ENCODE data around the gene SLC26A1.

SLC26A1 gene

DNA sequence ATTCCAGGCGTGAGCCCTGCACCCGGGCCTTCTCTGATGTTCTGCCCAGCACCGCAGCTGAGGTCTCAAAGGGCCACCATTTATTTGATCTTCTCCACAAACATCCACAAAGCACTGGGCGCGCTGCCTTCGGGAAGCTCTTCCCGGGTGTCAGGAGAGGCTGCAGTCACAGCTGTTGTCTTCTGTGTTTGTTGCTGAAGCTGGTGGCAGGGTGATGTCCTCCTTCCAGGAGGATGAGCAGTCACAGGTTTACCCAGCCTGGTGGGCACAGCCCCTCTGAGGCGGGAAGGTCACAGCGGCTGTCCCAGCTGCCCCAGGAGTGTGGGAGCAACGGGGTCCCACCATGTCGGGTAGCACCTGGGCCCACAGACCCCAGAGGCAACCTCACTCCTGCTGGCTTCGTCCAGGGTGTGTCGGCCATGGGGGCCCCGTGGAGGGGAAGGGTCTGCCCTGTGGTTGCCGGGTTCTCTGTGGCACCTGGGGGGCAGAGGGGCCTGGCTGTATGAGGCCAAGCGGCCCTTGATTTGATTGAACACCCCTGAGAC lies 45.8 kb upstream of the SLC26A1 start:
- DNase-seq, result no peak
- Histone ChIP-seq H3F3A (ENCODE audit: insufficient read depth, low read length) (no peaks in the 10 kb centered on the region), H3K4me1 (ENCODE audit: low read length) (no peaks in the 10 kb centered on the region), H3K9me2 (replicated peaks; ENCODE audit: insufficient read depth, low read length) (no peaks in the 10 kb centered on the region), H2AFZ (ENCODE audit: low read length) (no peak overlapping the region), H3K79me2 (ENCODE audit: low read length) (no peaks in the 10 kb centered on the region), H3K27me3 (replicated peaks; ENCODE audit: insufficient read depth, low read length) (no peaks in the 10 kb centered on the region), H4K20me1 (ENCODE audit: insufficient read depth, low read length) (no peaks in the 10 kb centered on the region), H3K4me3 (ENCODE audit: low read length) (no peak overlapping the region), H3K9me3 (replicated peaks; ENCODE audit: insufficient read depth, low read length) (no peaks in the 10 kb centered on the region), H3K27ac (ENCODE audit: low read length) (no peak overlapping the region), H3K9ac (ENCODE audit: low read length) (no peak overlapping the region), H3K4me2 (ENCODE audit: low read depth, low read length) (no peak overlapping the region), H3K36me3 (replicated peaks; ENCODE audit: insufficient read depth, low read length) (no peaks in the 10 kb centered on the region)
- no peak for TF ChIP-seq CTCF (IDR thresholded peaks at IDR 0.05; ENCODE audit: low read length)
- TF ChIP-seq EZH2 (optimal IDR thresholded peaks at IDR 0.05; ENCODE audit: low read depth, low read length), result no peak
- no peak for TF ChIP-seq EZH2phosphoT487 (IDR thresholded peaks at IDR 0.05; ENCODE audit: low read length)

DNA sequence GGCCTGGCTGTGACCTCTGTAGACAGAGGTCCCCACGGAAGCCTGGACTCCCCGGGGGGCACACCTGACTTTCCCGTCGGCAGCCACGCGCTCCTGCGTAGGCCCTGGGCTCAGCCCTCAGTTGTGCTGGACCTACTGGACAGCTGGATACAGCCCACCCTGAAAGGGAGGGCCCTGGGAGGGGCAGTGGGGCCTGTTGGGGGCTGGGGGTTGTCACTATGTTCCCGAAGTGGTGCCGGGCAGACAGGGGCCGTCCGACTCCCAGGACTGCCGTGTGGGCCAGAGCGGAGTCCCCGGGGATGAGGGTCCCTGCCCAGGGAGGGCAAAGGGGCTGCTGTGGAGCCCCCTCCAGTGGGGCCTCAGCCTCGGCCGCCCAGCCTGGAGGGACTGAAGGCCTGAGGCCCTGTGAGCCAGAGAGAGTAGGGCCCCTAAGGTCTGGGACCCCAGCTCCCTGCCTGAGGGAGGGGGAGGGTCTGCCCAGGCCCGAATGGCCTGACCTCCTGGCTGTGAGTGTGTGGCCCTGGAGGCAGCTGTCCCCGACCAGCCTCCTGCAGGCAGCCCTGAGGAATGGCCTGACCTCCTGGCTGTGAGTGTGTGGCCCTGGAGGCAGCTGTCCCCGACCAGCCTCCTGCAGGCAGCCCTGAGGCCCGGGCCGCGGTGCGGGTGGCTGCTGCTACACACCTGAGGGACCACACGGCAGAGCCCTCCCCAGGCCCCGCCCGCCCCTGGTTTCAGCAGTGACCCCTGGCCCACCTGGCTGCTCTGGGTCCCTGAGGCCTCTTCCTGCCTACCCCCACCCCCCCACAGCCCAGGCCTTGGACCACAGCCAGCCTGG lies 44.0 kb upstream of the SLC26A1 start:
- Histone ChIP-seq H3K4me1 (ENCODE audit: low read length) (no peaks in the 10 kb centered on the region), H3K4me3 (ENCODE audit: low read length) (no peak overlapping the region)
- TF ChIP-seq CTCF (IDR thresholded peaks at IDR 0.05; ENCODE audit: low read length) (no peak), EZH2 (optimal IDR thresholded peaks at IDR 0.05; ENCODE audit: low read depth, low read length) (no peak), EZH2phosphoT487 (IDR thresholded peaks at IDR 0.05; ENCODE audit: low read length) (no peak)

GRCh38 chr4:1036095-1036494 lies 42.9 kb upstream of the SLC26A1 start:
- no peak overlapping the region for H3K27ac ChIP-seq (ENCODE audit: low read length)
- H3K9me3 ChIP-seq (replicated peaks; ENCODE audit: insufficient read depth, low read length), result no peaks in the 10 kb centered on the region
- DNase-seq, result no peak
- H3K4me3 ChIP-seq (ENCODE audit: low read length), result no peak overlapping the region
- H3K4me2 ChIP-seq (ENCODE audit: low read depth, low read length), result no peak overlapping the region
- H4K20me1 ChIP-seq (ENCODE audit: insufficient read depth, low read length), result no peaks in the 10 kb centered on the region
- no peak overlapping the region for H2AFZ ChIP-seq (ENCODE audit: low read length)
- no peaks in the 10 kb centered on the region for H3K36me3 ChIP-seq (replicated peaks; ENCODE audit: insufficient read depth, low read length)
- H3K9ac ChIP-seq (ENCODE audit: low read length), result no peak overlapping the region
- no peaks in the 10 kb centered on the region for H3K4me1 ChIP-seq (ENCODE audit: low read length)
- TF ChIP-seq CTCF (IDR thresholded peaks at IDR 0.05; ENCODE audit: low read length), result no peak
- no peak for TF ChIP-seq EZH2 (optimal IDR thresholded peaks at IDR 0.05; ENCODE audit: low read depth, low read length)
- TF ChIP-seq EZH2phosphoT487 (IDR thresholded peaks at IDR 0.05; ENCODE audit: low read length), result no peak
- H3K79me2 ChIP-seq (ENCODE audit: low read length), result no peaks in the 10 kb centered on the region
- H3F3A ChIP-seq (ENCODE audit: insufficient read depth, low read length), result no peaks in the 10 kb centered on the region
- H3K27me3 ChIP-seq (replicated peaks; ENCODE audit: insufficient read depth, low read length), result no peaks in the 10 kb centered on the region
- no peaks in the 10 kb centered on the region for H3K9me2 ChIP-seq (replicated peaks; ENCODE audit: insufficient read depth, low read length)

More for the DNA sequence above, 44.0 kb upstream of the SLC26A1 start:
- no peaks in the 10 kb centered on the region for H3K9me2 ChIP-seq (replicated peaks; ENCODE audit: insufficient read depth, low read length)
- H3K79me2 ChIP-seq (ENCODE audit: low read length), result no peaks in the 10 kb centered on the region
- H3K27ac ChIP-seq (ENCODE audit: low read length), result no peak overlapping the region
- H3K36me3 ChIP-seq (replicated peaks; ENCODE audit: insufficient read depth, low read length), result no peaks in the 10 kb centered on the region
- no peak overlapping the region for H2AFZ ChIP-seq (ENCODE audit: low read length)
- no peaks in the 10 kb centered on the region for H3K9me3 ChIP-seq (replicated peaks; ENCODE audit: insufficient read depth, low read length)
- H3K9ac ChIP-seq (ENCODE audit: low read length), result no peak overlapping the region
- H3K27me3 ChIP-seq (replicated peaks; ENCODE audit: insufficient read depth, low read length), result no peaks in the 10 kb centered on the region
- H4K20me1 ChIP-seq (ENCODE audit: insufficient read depth, low read length), result no peaks in the 10 kb centered on the region
- no peaks in the 10 kb centered on the region for H3F3A ChIP-seq (ENCODE audit: insufficient read depth, low read length)
- DNase-seq, result no peak
- H3K4me2 ChIP-seq (ENCODE audit: low read depth, low read length), result no peak overlapping the region

Measured in MM.1S (cell line).